GM21423 (cell line): Measurements from ENCODE around the gene DPYSL3.

Experiments
- ATAC-seq: cut with Tn5 transposase; IDR thresholded peaks from one replicate; pipeline ENCODE4 v1.9.1; 2021; ENCODE audit warnings: mild to moderate bottlenecking, moderate library complexity; ENCODE audit not compliant: unreplicated experiment

The DPYSL3 gene

GRCh38 chr5:147441191-147441695, 68.6 kb downstream of the DPYSL3 start:
- no peak for ATAC-seq

DNA sequence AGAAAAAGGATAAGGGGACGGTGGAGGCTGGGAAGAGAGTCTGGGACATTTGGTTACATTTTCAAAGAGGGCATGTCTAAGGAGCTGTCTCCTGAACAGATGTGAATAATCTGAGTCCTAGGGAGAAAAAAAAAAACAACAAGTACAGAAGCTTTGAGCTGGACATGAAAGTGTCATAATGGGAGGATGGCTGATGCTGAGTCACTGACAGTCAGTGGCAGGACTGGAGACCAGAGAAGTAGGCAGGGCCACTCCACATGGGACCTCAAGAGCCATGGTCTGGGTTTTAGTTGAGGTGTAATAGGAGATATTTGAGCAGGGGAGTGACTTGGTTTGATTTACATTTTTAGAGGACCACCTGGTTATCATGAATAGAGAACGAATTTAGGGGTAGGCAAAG, 70.6 kb downstream of the DPYSL3 start:
- no peak for ATAC-seq

DNA sequence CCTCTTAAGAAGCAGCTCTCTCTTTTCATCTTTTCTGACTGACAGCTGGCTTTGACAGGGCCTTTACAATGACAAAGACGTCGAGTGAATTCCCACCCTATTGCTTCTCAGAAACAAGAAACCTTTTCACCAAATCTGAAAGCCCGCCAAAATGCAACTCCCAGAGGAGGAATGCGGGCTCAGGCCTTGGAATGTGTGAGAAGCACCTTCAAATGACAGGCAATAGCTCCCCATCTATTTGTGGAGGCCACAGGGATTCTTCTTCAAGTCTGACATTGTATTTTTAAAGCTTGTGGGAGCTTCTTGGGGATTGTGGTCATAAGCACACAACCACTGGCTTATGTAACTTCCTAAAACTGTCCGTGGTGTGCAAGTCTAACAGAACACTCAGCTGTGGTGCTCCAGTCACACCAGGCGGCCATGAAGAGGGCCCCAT, 72.7 kb downstream of the DPYSL3 start:
- no peak for ATAC-seq

DNA sequence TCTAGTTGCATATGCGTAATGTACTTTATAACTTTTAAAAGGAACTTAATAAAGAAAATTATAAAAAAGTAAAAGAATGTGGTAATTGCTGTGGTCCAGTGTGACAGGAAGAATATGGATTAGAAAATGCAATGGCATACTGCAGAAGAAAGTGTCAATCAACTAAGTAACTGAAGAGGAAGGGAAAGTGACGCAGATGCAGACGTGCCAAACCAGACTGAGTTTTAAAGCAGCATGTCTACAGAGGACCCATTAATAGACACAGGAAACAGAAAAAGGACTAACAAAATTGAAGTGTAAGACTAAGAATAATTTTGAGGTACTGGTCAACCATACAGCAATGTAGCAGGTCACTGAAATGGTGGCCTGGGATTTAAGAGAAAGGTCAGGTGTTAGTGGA, 73.3 kb downstream of the DPYSL3 start:
- no peak for ATAC-seq

DNA sequence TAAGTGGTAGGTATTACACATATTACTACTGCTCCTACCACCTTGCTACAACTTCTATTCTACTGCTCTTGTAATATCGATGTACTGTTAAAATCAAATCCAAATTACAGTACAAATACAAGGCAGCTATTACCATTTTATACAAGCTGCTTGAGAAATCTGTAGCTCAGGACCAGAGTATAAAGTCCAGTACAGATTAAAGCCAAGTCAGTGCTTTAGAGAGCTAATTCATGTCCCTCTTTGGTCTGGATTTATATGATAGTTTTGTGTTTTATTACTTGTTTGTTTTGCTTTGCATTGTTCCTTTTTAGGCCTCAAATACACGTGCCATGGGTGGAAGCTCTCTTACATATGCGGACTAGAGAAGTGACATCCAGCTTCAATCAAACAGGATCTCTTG, 75.8 kb downstream of the DPYSL3 start:
- no peak for ATAC-seq

DNA sequence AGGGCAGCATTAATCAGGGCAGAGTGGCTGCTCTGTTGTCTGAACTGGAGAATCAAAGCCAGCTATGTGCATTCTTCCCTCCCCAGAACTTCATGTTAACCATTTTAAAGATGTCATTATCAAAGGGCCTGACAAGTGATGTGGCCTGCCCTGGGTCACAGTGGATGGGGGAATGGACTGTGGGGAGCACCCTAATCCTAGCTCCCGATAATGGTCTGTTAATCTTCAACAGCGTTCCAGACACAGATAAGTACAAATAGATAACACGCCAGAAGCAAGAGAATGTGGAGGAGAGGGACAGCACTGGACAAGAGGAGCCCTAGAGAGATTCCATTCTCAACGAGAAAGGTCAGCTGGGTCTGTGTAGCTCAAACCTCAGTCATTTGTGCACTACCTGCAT, 77.5 kb downstream of the DPYSL3 start:
- no peak for ATAC-seq

GRCh38 chr5:147431586-147431985, 78.3 kb downstream of the DPYSL3 start:
- ATAC-seq = no peak

DNA sequence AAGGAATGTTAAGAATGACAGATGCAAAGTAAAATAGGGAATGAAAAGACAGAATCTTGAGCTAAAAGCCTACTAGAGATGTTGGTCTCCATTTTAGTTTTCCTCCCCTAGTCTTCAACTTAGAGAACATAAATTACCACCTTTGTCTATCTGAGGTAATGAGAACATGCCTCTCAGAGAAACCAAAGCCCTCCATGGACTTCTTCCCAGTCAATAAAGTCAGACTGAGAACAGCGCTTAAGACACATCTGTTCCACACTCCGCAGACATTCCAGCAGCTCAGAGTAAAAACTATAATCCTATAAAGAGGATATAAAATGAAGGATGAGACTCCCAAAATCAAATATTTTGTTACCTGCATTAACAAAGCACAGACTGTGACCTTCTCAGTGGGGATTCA, 79.2 kb downstream of the DPYSL3 start:
- ATAC-seq = no peak

- no peak for ATAC-seq
Observed at GRCh38 chr5:147427521-147428401, 82.1 kb downstream of the DPYSL3 start.

DNA sequence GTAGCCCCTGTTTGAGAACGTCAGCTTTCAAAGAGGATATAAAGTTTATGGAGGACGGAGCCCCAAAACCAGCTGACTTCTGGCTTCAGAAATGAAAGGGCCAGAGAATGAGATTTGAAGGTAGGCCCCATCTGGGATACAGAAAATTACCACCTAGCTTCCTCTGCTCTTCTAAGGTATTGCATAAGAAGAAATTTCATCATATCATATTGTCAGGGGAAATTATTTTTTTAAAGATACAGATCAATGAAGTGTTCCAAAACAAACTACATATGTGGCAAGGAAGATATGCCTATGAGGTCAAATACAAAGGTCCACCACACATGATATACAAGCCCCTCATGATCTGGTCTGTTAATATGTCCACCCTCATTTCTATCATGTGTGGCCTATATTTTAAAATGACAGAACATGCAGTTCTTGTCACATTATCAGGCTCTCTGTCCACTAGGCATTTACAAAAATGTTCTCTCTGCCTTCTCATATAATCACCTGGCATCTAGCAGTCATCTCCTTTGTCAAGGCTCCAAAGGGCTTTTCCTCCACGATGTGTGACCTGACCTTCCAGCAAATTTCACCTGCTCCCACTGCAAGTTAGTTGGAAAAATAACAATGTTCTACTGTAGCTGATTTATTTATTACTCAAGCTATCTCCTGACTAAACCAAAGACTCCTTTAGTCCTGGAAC, 83.1 kb downstream of the DPYSL3 start:
- ATAC-seq = no peak

DNA sequence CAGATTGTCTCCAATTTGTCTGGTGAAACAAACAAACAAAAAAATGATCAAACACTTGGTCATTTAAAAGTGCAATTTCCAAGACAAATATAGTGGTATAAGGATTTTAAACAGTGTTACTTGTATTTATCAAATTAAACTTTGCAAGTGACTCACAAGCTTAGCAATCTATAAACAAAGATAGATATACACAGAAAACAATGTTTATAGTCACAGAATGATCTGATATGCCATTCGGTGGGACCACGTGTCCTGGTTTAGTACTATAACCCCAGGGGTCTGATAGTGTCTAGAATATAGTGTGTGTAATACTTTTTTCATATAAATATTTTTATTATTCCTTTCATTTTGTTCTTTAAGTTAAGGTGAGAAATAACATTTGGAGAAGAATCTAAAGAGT, 91.3 kb downstream of the DPYSL3 start:
- ATAC-seq = no peak

DNA sequence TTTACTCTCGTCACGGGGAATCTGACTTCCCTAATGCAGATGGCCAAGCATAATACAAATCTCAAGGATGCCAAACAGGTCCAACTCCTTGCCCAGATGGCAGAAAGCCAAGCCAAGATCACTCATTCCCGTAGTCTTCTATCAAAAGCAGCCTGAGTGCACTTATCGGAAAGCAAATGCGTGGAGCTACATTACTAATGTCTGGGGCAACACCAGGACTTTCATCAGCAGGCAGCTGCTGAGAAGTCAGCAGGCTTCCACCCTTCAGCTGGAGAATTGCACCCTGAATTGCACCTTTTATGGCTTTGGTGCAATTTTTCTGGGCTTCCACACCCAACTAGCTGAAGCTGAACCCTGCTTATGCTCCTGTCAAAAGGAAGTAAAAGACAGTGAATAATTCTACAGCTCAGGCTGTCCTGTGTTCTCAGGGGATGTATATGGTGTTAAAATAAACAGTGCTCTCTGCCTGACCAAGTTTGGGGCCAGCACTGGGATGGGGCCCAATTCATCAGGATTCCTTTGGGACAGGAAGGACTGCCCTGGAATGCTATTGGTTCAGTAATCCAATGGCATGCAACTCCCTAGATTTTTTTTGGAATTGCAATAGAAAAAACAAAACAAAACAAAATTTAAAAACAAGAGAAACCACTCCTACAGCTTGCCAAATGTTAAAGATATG, 92.6 kb downstream of the DPYSL3 start:
- no peak for ATAC-seq

- no peak for ATAC-seq
Observed at GRCh38 chr5:147415651-147416050, 94.2 kb downstream of the DPYSL3 start.

GRCh38 chr5:147413266-147413665, 96.6 kb downstream of the DPYSL3 start:
- ATAC-seq = no peak

GRCh38 chr5:147412561-147412960, 97.3 kb downstream of the DPYSL3 start:
- ATAC-seq = no peak

DNA sequence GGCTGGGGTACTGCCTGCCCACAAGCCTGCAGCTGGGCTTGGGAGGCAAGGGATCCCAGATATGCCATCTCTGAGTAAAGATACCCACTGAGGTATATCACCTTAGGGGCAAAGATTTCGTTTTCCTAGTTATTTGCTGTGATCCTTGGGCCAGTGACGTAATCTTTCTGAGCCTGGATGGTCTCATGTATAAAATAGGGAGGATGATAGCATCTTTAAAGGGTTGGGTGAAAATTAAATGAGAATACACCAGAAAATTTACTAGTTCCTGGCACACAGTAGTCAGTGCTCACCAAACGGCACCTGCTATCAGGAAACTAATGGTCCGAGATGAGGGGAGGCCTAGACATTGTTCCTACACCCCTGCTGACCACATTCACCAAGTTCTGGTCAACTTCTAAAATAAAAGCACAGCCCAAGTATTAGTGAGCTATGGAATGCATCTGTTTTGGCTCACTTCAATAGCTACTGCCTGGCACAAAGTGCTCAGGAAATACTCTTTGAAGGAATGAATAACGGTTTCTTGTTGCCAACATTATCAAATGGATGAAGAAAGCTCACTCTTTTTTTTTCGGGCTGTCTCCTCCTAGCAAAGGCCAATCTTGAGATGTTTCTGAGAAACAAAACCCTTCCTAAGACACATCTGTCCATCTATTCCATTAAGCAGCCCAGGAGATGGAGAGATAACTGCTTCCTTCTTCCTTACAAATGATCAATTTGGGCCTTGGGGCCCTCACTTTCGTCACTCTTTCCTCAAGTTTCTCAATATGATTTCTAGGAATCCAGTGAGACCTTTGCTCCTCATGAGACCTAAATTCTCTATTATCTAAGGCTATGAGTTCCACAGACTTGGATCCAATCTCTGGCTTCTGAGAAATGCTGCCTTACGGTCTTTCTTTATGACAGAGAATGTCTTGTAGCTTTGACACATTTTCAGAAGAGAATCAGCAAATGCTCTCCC, 98.2 kb downstream of the DPYSL3 start:
- ATAC-seq = no peak

DNA sequence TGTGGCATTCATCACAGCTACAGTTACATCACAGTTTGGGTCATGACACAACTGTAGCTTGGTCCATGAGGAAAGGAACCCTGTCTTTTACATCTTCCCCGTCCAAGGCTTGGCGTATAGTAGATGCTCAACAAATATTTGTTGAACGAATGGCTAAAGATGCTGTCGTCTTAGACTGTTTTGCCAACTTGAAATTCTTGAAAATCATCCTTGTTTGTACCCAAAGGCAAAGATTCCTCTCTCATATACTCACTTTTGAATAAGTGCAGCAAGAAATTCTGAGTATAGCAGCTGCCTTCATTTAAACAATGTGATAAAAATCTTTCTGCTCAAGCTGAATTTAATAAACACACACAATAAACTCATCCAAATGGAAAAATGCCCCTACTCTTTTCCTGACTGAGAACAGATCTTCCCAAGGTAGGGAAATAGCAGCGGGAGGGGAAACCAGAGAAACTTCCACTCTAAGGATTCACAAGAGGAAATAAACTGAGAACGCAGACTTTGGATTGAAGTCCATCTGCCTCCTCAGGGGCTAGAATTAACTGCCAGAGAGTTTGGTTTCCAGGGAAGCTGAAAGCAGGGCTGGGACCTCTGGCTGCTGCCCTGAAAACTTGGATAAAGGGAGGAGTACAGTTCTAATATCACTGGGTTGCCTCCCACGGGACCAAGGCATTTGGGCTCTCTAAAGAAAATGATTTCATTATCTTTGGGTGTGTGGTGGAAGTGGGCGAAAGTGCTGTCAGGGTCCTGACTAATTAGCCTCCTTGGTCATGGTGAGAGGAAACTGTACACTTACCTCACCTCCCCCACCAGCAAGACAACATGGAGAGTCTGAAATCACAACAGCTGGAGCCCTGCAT, 99.1 kb downstream of the DPYSL3 start:
- ATAC-seq = no peak

- ATAC-seq = no peak
Observed at GRCh38 chr5:147408980-147409379, 100.9 kb downstream of the DPYSL3 start.

DNA sequence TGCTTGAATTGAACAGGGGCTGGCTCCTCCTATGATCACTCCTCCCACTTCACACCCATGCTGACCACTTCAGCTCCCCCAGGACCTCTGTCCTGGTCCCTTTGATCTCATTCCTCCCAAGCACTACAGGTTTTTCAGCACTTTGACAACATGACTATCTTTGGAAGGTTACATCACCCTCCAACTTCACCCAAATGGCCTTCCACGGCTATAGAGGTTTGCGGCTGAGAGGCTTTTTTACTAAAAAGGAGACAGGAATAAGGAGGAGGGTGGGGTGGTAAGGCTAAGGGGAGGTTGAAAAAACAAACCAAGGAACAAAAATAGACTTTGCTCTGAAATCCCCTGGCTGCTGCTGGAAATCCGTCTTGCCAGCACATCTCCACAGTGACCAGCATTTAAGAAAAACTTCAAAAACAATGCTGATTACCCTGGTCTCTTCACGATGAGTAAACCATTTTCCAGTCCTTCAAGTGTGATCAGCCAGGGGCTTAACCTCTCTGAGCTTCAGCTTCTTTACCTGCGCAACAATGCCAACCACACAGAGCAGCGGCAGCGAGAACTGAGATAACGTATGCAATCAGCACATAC, 102.7 kb downstream of the DPYSL3 start:
- no peak for ATAC-seq
